HepG2 (cell line): ENCODE measurements around the gene ZNF556. TPM values are rescaled to one million over a fixed set of nuclear protein-coding genes. Genes with fewer than 3 reads are reported as not detected.

Experiments used
- BCL6 ChIP-seq: IDR thresholded peaks from 2 replicates; pipeline ENCODE4 v1.6.1; 2016; ENCODE audit warnings: missing genetic modification reagents, missing compliant biosample characterization
- BRD4 ChIP-seq: sonication (generic); formaldehyde crosslinking; IDR thresholded peaks from 2 replicates; pipeline ENCODE4 v1.4.0; 2020; ENCODE audit warnings: missing genetic modification reagents
- CAMTA2 ChIP-seq: sonication (generic); formaldehyde crosslinking; IDR thresholded peaks from 2 replicates; pipeline ENCODE4 v1.4.0; 2020; ENCODE audit warnings: mild to moderate bottlenecking, missing genetic modification reagents, borderline replicate concordance
- FOXO1 ChIP-seq: sonication (generic); formaldehyde crosslinking; IDR thresholded peaks from 2 replicates; pipeline ENCODE4 v1.4.0; 2020; ENCODE audit warnings: missing genetic modification reagents
- HOXA3 ChIP-seq: sonication (generic); formaldehyde crosslinking; IDR thresholded peaks from 2 replicates; pipeline ENCODE4 v1.5.0; 2020; ENCODE audit warnings: missing genetic modification reagents
- MIXL1 ChIP-seq: IDR thresholded peaks from 2 replicates; pipeline ENCODE4 v1.6.1; 2016
- NCOA5 ChIP-seq: sonication (generic); formaldehyde crosslinking; IDR thresholded peaks from 2 replicates; pipeline ENCODE4 v1.4.0; 2020; ENCODE audit warnings: missing genetic modification reagents
- SIN3A ChIP-seq: IDR thresholded peaks from 2 replicates; pipeline ENCODE4 v1.6.1; 2011; ENCODE audit warnings: low read depth, mild to moderate bottlenecking, control low read depth, low read length, borderline replicate concordance
- SRSF9 ChIP-seq: fragments of 200-400 bp; formaldehyde crosslinking; IDR thresholded peaks from 2 replicates; pipeline ENCODE4 v1.6.1; 2018; ENCODE audit warnings: borderline replicate concordance, mild to moderate bottlenecking, low read depth, low read length; ENCODE audit not compliant: insufficient read depth, poor library complexity, severe bottlenecking
- TBX3 ChIP-seq: fragments of 450-650 bp; IDR thresholded peaks from 2 replicates; pipeline ENCODE4 v1.6.1; 2017; ENCODE audit warnings: antibody characterized with exemption, mild to moderate bottlenecking, inconsistent platforms, borderline replicate concordance
- TEAD2 ChIP-seq: sonication (generic); formaldehyde crosslinking; IDR thresholded peaks from 2 replicates; pipeline ENCODE4 v1.9.0; 2021; ENCODE audit warnings: missing genetic modification reagents
- TSC22D2 ChIP-seq: sonication (generic); formaldehyde crosslinking; IDR thresholded peaks from 2 replicates; pipeline ENCODE4 v1.5.1; 2020; ENCODE audit warnings: missing genetic modification reagents, mild to moderate bottlenecking, borderline replicate concordance
- ZNF263 ChIP-seq: sonication (generic); formaldehyde crosslinking; IDR thresholded peaks from 2 replicates; pipeline ENCODE4 v1.4.0; 2020; ENCODE audit warnings: missing genetic modification reagents
- ZNF337 ChIP-seq: sonication (generic); formaldehyde crosslinking; IDR thresholded peaks from 2 replicates; pipeline ENCODE4 v1.5.1; 2020; ENCODE audit warnings: missing genetic modification reagents, low read depth, mild to moderate bottlenecking, borderline replicate concordance
- ZNF343 ChIP-seq: sonication (generic); formaldehyde crosslinking; IDR thresholded peaks from 2 replicates; pipeline ENCODE4 v1.4.0; 2020; ENCODE audit warnings: mild to moderate bottlenecking, missing genetic modification reagents
- ZNF451 ChIP-seq: sonication (generic); formaldehyde crosslinking; IDR thresholded peaks from 2 replicates; pipeline ENCODE4 v1.5.0; 2020; ENCODE audit warnings: mild to moderate bottlenecking, missing genetic modification reagents
- ZNF577 ChIP-seq: sonication (generic); formaldehyde crosslinking; IDR thresholded peaks from 2 replicates; pipeline ENCODE4 v1.4.0; 2020; ENCODE audit warnings: mild to moderate bottlenecking, low read depth, missing genetic modification reagents, borderline replicate concordance
- ZNF580 ChIP-seq: IDR thresholded peaks from 2 replicates; pipeline ENCODE4 v1.6.1; 2016; ENCODE audit warnings: low read depth, borderline replicate concordance
- ZNF598 ChIP-seq: sonication (generic); formaldehyde crosslinking; IDR thresholded peaks from 2 replicates; pipeline ENCODE4 v1.5.1; 2020; ENCODE audit warnings: mild to moderate bottlenecking, missing genetic modification reagents, borderline replicate concordance
- ZNF615 ChIP-seq: sonication (generic); formaldehyde crosslinking; IDR thresholded peaks from 2 replicates; pipeline ENCODE4 v1.5.0; 2020; ENCODE audit warnings: mild to moderate bottlenecking, missing genetic modification reagents, borderline replicate concordance
- ZNF713 ChIP-seq: sonication (generic); formaldehyde crosslinking; IDR thresholded peaks from 2 replicates; pipeline ENCODE4 v1.4.0; 2020; ENCODE audit warnings: mild to moderate bottlenecking, missing genetic modification reagents
- ZNF766 ChIP-seq: sonication (generic); formaldehyde crosslinking; IDR thresholded peaks from 2 replicates; pipeline ENCODE4 v1.5.0; 2020; ENCODE audit warnings: missing genetic modification reagents, borderline replicate concordance
- ZZZ3 ChIP-seq: sonication (generic); formaldehyde crosslinking; IDR thresholded peaks from 2 replicates; pipeline ENCODE4 v1.4.0; 2020; ENCODE audit warnings: missing genetic modification reagents, mild to moderate bottlenecking, borderline replicate concordance
- polyA plus RNA-seq, 8 experiments: library from polyadenylated mRNA; depleted of rRNA in 3 of 8; stranded (reverse) in 7 of 8; unstranded in 1 of 8; fragments of >200 nt; fragmentation: Illumina TruSeq in 4 of 8; extraction: Trizol in 4 of 8; gene quantifications; 2 replicates each; pipeline versions ENCODE4 v1.2.1 to v1.2.3, GENCODE V29; 2011 to 2016; ENCODE audit warnings: low read depth in 4 of 8, missing spikeins in 1 of 8, mixed read lengths in 1 of 8; ENCODE audit not compliant: insufficient read depth in 1 of 8
- total RNA-seq, 5 experiments: library from RNA; depleted of rRNA; stranded (reverse); fragments of >200 nt; fragmentation: Illumina TruSeq; extraction: Trizol; gene quantifications; 2 replicates each; pipeline ENCODE4 v1.2.3, GENCODE V29; 2016; ENCODE audit warnings: low read depth in 1 of 5
- TF ChIP-seq, protein P1 (sequence below): sonication (generic); formaldehyde crosslinking; IDR thresholded peaks from 2 replicates; pipeline ENCODE4 v1.4.0; 2020; ENCODE audit warnings: low read depth, mild to moderate bottlenecking, missing genetic modification reagents
- TF ChIP-seq, protein P2 (sequence below): sonication (generic); formaldehyde crosslinking; IDR thresholded peaks from 2 replicates; pipeline ENCODE4 v1.8.1; 2023; ENCODE audit warnings: mild to moderate bottlenecking, missing genetic modification reagents
- TF ChIP-seq, protein P3 (sequence below): sonication (generic); formaldehyde crosslinking; IDR thresholded peaks from 2 replicates; pipeline ENCODE4 v1.4.0; 2020; ENCODE audit warnings: mild to moderate bottlenecking, missing genetic modification reagents

ZNF556 gene
- total and polyA plus RNA-seq, 2 of the 13 experiments (the other 11 are each of a cell fraction or from before 2014, with no cell fraction given), result 4.2 to 28.6 TPM

DNA sequence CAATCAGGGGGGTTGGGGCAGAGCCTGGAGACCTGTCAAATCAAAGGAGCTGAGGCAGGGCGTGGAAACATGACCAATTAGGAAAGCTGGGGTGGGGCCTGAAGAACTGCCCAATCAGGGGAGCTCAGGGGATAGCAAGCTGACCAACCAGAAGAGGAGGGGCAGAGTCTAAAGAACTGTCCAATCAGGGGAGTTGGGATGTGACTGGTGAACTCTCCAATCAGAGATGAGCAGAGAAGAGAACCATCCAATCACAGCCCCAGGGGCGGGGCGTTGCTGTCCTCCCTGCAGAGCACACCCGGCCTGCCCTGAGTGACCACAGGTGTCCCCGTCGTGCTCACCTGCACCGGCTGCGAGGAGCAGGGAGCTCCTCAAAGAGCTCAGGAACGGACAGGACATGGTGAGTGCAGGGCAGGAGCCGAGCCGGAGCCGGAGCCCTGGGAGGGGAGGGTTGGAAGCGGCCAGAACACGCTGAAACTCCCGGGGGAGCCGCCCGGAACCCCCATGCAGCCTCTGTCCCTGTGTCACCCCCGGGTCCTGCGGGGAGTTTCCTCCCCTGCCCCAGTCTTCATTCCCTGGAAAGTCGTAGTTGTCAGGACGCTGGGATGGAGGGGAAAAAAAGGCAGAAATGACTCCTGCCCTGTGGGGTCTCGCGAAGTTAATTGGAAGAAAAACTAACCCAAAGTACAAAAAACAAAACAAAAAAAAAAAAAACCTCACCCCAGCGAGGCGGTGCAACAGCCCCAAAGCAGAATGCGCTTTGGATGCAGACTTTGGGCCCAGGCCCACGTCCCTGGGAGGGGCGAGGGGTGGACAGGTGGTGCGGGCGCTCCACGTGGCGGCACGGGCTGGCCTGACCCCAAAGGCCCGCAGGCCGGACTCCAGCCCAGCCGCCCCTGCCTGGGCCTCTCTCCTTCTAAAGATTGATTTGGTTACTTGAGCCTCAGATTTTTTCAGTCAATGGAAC, at the start of gene ZNF556 (continued):
- TF ChIP-seq ZNF343 (CRISPR knock-in tag) (no peak; the same call in 1 of the 2 replicates), ZNF615 (CRISPR knock-in tag) (no peak), TSC22D2 (CRISPR knock-in tag) (0 out of 2 replicates have a peak, but pooled peaks have one; percentile 34), ZNF577 (CRISPR knock-in tag) (no peak), ZZZ3 (0 out of 2 replicates have a peak, but pooled peaks have one; percentile 11), ZNF337 (CRISPR knock-in tag) (no peak), HOXA3 (CRISPR knock-in tag) (peak; percentile 43; the same call in 1 of the 2 replicates), SRSF9 (no peak), NCOA5 (CRISPR knock-in tag) (no peak), TEAD2 (CRISPR knock-in tag) (no peak), ZNF451 (peak; percentile 50; the same call in 1 of the 2 replicates), ZNF598 (CRISPR knock-in tag) (0 out of 2 replicates have a peak, but pooled peaks have one; percentile 37), SIN3A (peak; percentile 92; the same call in 1 of the 2 replicates), FOXO1 (CRISPR knock-in tag) (peak; percentile 67; the same call in 1 of the 2 replicates), ZNF263 (CRISPR knock-in tag) (peak; percentile 98), ZNF713 (no peak), TBX3 (no peak), BRD4 (no peak; the same call in none of the 2 replicates), CAMTA2 (CRISPR knock-in tag) (peak; percentile 84; the same call in 1 of the 2 replicates), ZNF766 (CRISPR knock-in tag) (no peak; the same call in 1 of the 2 replicates), BCL6 (CRISPR knock-in tag) (peak; percentile 21), ZNF580 (CRISPR knock-in tag) (peak; percentile 55; the same call in 1 of the 2 replicates), MIXL1 (0 out of 2 replicates have a peak, but pooled peaks have one; percentile 38)
- TF ChIP-seq, protein P1, sequence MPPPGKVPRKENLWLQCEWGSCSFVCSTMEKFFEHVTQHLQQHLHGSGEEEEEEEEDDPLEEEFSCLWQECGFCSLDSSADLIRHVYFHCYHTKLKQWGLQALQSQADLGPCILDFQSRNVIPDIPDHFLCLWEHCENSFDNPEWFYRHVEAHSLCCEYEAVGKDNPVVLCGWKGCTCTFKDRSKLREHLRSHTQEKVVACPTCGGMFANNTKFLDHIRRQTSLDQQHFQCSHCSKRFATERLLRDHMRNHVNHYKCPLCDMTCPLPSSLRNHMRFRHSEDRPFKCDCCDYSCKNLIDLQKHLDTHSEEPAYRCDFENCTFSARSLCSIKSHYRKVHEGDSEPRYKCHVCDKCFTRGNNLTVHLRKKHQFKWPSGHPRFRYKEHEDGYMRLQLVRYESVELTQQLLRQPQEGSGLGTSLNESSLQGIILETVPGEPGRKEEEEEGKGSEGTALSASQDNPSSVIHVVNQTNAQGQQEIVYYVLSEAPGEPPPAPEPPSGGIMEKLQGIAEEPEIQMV (CRISPR knock-in tag), result no peak
- TF ChIP-seq, protein P2, sequence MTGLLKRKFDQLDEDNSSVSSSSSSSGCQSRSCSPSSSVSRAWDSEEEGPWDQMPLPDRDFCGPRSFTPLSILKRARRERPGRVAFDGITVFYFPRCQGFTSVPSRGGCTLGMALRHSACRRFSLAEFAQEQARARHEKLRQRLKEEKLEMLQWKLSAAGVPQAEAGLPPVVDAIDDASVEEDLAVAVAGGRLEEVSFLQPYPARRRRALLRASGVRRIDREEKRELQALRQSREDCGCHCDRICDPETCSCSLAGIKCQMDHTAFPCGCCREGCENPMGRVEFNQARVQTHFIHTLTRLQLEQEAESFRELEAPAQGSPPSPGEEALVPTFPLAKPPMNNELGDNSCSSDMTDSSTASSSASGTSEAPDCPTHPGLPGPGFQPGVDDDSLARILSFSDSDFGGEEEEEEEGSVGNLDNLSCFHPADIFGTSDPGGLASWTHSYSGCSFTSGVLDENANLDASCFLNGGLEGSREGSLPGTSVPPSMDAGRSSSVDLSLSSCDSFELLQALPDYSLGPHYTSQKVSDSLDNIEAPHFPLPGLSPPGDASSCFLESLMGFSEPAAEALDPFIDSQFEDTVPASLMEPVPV (CRISPR knock-in tag), result no peak
- TF ChIP-seq, protein P3, sequence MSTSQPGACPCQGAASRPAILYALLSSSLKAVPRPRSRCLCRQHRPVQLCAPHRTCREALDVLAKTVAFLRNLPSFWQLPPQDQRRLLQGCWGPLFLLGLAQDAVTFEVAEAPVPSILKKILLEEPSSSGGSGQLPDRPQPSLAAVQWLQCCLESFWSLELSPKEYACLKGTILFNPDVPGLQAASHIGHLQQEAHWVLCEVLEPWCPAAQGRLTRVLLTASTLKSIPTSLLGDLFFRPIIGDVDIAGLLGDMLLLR, result peak; percentile 74
